GM20000 (cell line): ENCODE measurements around the gene LHX3.

Experiments
- DNase-seq: peaks from one replicate; pipeline ENCODE4 v3.0.0; 2012; ENCODE audit warnings: low spot score
- CTCF ChIP-seq: IDR thresholded peaks from 2 replicates; pipeline ENCODE4 v1.5.1; 2012; ENCODE audit warnings: mild to moderate bottlenecking, control low read depth; ENCODE audit errors: extremely low read depth, missing control alignments

The LHX3 gene

GRCh38 chr9:136244969-136245218 is 40.0 kb upstream of the LHX3 start:
- no peak for TF ChIP-seq CTCF
- no peak for DNase-seq

GRCh38 chr9:136244122-136244968 is 39.4 kb upstream of the LHX3 start:
- TF ChIP-seq CTCF: no peak

GRCh38 chr9:136243631-136244030 is 38.7 kb upstream of the LHX3 start:
- DNase-seq: no peak
- TF ChIP-seq CTCF: no peak

More at GRCh38 chr9:136244122-136244968, 39.4 kb upstream of the LHX3 start:
- peak; percentile 85 for DNase-seq

GRCh38 chr9:136242918-136243525 is 38.1 kb upstream of the LHX3 start:
- no peak for TF ChIP-seq CTCF

GRCh38 chr9:136242248-136242647 is 37.3 kb upstream of the LHX3 start:
- no peak for DNase-seq
- no peak for TF ChIP-seq CTCF

More at GRCh38 chr9:136242918-136243525, 38.1 kb upstream of the LHX3 start:
- no peak for DNase-seq

GRCh38 chr9:136241542-136241941 is 36.6 kb upstream of the LHX3 start:
- TF ChIP-seq CTCF: no peak
- DNase-seq: no peak

GRCh38 chr9:136240941-136241340 is 36.0 kb upstream of the LHX3 start:
- DNase-seq: no peak
- TF ChIP-seq CTCF: no peak
